IPS-18c (cell line): ENCODE results near the gene ENTHD1.

Source experiments
- H3K4me3 ChIP-seq: 2 replicates; pipeline ENCODE4 v1.7.0; 2013; ENCODE audit warnings: low read depth, mild to moderate bottlenecking, low read length, moderate library complexity; ENCODE audit not compliant: insufficient read depth
- H3K9me3 ChIP-seq: one replicate; pipeline ENCODE4 v1.6.1; 2013; ENCODE audit warnings: mild to moderate bottlenecking, low read length, moderate library complexity; ENCODE audit not compliant: control insufficient read depth, insufficient read depth

The ENTHD1 gene

GRCh38 chr22:39703091-39703490 lies 190.5 kb downstream of the ENTHD1 start:
- no peaks in the 10 kb centered on the region for H3K9me3 ChIP-seq
- no peak overlapping the region for H3K4me3 ChIP-seq

GRCh38 chr22:39700565-39700964 lies 193.0 kb downstream of the ENTHD1 start:
- Histone ChIP-seq H3K9me3 (no peaks in the 10 kb centered on the region), H3K4me3 (no peak overlapping the region)

- H3K4me3 ChIP-seq = no peak overlapping the region
Measured at GRCh38 chr22:39699631-39700360, 193.8 kb downstream of the ENTHD1 start.

GRCh38 chr22:39697790-39698430 lies 195.7 kb downstream of the ENTHD1 start:
- no peak overlapping the region for H3K4me3 ChIP-seq

More at GRCh38 chr22:39699631-39700360, 193.8 kb downstream of the ENTHD1 start:
- no peaks in the 10 kb centered on the region for H3K9me3 ChIP-seq

GRCh38 chr22:39693943-39694500 lies 199.5 kb downstream of the ENTHD1 start:
- Histone ChIP-seq H3K4me3 (no peak overlapping the region), H3K9me3 (no peaks in the 10 kb centered on the region)

More at GRCh38 chr22:39697790-39698430, 195.7 kb downstream of the ENTHD1 start:
- H3K9me3 ChIP-seq = no peaks in the 10 kb centered on the region
